Keratinocyte (primary cell): ENCODE measurements around the gene SLU7. TPM values are rescaled to one million over a fixed set of nuclear protein-coding genes. Genes with fewer than 3 reads are reported as not detected.

Source experiments
- DNase-seq: peaks from one replicate; pipeline ENCODE4 v3.0.0-alpha.2; 2011; ENCODE audit warnings: low read depth, missing footprints, low spot score
- FAIRE-seq: peaks from 2 replicates; lab custom pipeline; 2011; peaks lifted over from hg19 to GRCh38; lab: Jason Lieb, UNC
- H2AFZ ChIP-seq: 2 replicates; pipeline ENCODE4 v1.6.0; 2012; ENCODE audit warnings: low read length, control low read depth, inconsistent platforms; ENCODE audit not compliant: control insufficient read depth
- H3K27ac ChIP-seq: 2 replicates; pipeline ENCODE4 v1.5.1; 2011; ENCODE audit warnings: low read length; ENCODE audit not compliant: control insufficient read depth, insufficient read depth
- H3K27me3 ChIP-seq: 3 replicates; pipeline ENCODE4 v1.6.0; 2011; ENCODE audit warnings: low read length; ENCODE audit not compliant: control insufficient read depth, insufficient read depth; ENCODE audit errors: extremely low read depth
- H3K36me3 ChIP-seq, 2 experiments: 2 replicates in 1 of 2; 3 replicates in 1 of 2; pipeline ENCODE4 v1.5.1; 2011; ENCODE audit warnings: low read length in 2 of 2, mild to moderate bottlenecking in 1 of 2; ENCODE audit not compliant: control insufficient read depth in 2 of 2, insufficient read depth in 2 of 2; ENCODE audit errors: extremely low read depth in 1 of 2
- H3K4me1 ChIP-seq: 3 replicates; pipeline ENCODE4 v1.5.1; 2011; ENCODE audit warnings: low read length; ENCODE audit not compliant: control insufficient read depth, insufficient read depth; ENCODE audit errors: extremely low read depth
- H3K4me2 ChIP-seq: 3 replicates; pipeline ENCODE4 v1.6.0; 2011; ENCODE audit warnings: low read depth, low read length; ENCODE audit not compliant: control insufficient read depth, insufficient read depth; ENCODE audit errors: extremely low read depth
- H3K4me3 ChIP-seq, 3 experiments: fragments of 200-600 bp in 1 of 3; sonication (generic) in 1 of 3; 2 replicates in 2 of 3; 3 replicates in 1 of 3; pipeline ENCODE4 v1.5.1; 2011 to 2016; ENCODE audit warnings: low read length in 3 of 3, mild to moderate bottlenecking in 3 of 3, control low read depth in 2 of 3, inconsistent platforms in 1 of 3, low read depth in 1 of 3, mixed read lengths in 1 of 3, mixed run types in 1 of 3, moderate library complexity in 1 of 3; ENCODE audit not compliant: control insufficient read depth in 2 of 3, insufficient read depth in 2 of 3; ENCODE audit errors: extremely low read depth in 1 of 3
- H3K79me2 ChIP-seq: 2 replicates; pipeline ENCODE4 v1.6.0; 2012; ENCODE audit warnings: low read length; ENCODE audit not compliant: control insufficient read depth, insufficient read depth
- H3K9ac ChIP-seq: 3 replicates; pipeline ENCODE4 v1.6.0; 2011; ENCODE audit warnings: low read length; ENCODE audit not compliant: control insufficient read depth, insufficient read depth; ENCODE audit errors: extremely low read depth
- H3K9me1 ChIP-seq: 3 replicates; pipeline ENCODE4 v1.6.0; 2011; ENCODE audit warnings: low read length; ENCODE audit not compliant: control insufficient read depth, insufficient read depth; ENCODE audit errors: extremely low read depth
- H3K9me3 ChIP-seq: 2 replicates; pipeline ENCODE4 v1.5.1; 2012; ENCODE audit warnings: low read depth, low read length; ENCODE audit not compliant: control insufficient read depth
- H4K20me1 ChIP-seq: 3 replicates; pipeline ENCODE4 v1.6.0; 2011; ENCODE audit warnings: low read length; ENCODE audit not compliant: control insufficient read depth, insufficient read depth; ENCODE audit errors: extremely low read depth
- CTCF ChIP-seq, 3 experiments: IDR thresholded peaks in 1 of 3; conservative IDR thresholded peaks in 1 of 3; optimal IDR thresholded peaks in 1 of 3; 2 replicates in 2 of 3; 3 replicates in 1 of 3; pipeline versions ENCODE3 to v1.5.1; 2011; ENCODE audit warnings: low read length in 3 of 3, mild to moderate bottlenecking in 3 of 3, moderate library complexity in 2 of 3, control low read depth in 1 of 3, inconsistent platforms in 1 of 3; ENCODE audit not compliant: insufficient read depth in 2 of 3; ENCODE audit errors: extremely low read depth in 1 of 3
- EZH2 ChIP-seq: IDR thresholded peaks from one replicate; pipeline ENCODE4 v1.6.1; 2012; ENCODE audit warnings: inconsistent platforms, mild to moderate bottlenecking, low read length, moderate library complexity
- dilution Hi-C: fragments of 300-500 bp; cut with MboI; formaldehyde crosslinking; loops from one replicate; pipeline ENCODE4 v1.7.0; 2020; ENCODE audit warnings: low sequenced_read_pairs; ENCODE audit not compliant: extremely low pct_ligation_motif_present
- polyA plus RNA-seq, 5 experiments: library from polyadenylated mRNA; depleted of rRNA in 3 of 5; stranded (reverse) in 3 of 5; stranded (forward) in 1 of 5; unstranded in 1 of 5; fragments of >200 nt; gene quantifications; 1 replicate in 1 of 5; 2 replicates in 3 of 5; 3 replicates in 1 of 5; pipeline versions ENCODE4 v1.2.1 to v1.2.3, GENCODE V29; 2011 to 2012; ENCODE audit warnings: missing spikeins in 2 of 5, low read depth in 1 of 5, low replicate concordance in 1 of 5

SLU7 gene
- polyA plus RNA-seq, 1 donor (not counting 4 experiments of a cell fraction or from before 2014, with no cell fraction given): 29.7 TPM

DNA sequence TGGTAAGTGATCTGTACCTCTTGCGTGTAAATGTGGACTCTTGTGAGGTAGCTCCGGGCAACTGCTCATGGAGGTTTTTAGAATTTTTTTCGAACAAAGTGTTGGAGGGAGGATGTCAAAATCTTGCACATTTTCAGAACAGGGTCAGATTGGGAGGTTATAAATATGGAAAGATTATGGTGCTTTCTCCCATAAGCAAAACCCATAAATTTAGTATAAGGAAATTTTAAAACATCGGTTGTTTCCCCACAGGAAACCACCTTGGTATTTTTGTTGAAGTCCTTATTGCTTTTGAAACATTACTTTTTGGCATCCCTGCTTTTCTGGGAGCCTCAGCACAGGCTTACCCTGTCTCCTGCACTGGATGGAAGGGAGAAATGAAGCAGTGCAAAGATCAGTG, 36.7 kb upstream of the SLU7 start:
- H3K9me3 ChIP-seq: no peaks in the 10 kb centered on the region
- no peak overlapping the region for H3K4me2 ChIP-seq
- no peak overlapping the region for H3K27ac ChIP-seq
- peaks cover 12% of the 10 kb centered on the region for H3K27me3 ChIP-seq
- H3K9ac ChIP-seq: no peak overlapping the region
- H4K20me1 ChIP-seq: no peaks in the 10 kb centered on the region
- no peak overlapping the region for H3K4me3 ChIP-seq
- FAIRE-seq (no peak), DNase-seq (no peak)
- H3K36me3 ChIP-seq: no peaks in the 10 kb centered on the region
- H3K4me1 ChIP-seq: no peaks in the 10 kb centered on the region
- no peaks in the 10 kb centered on the region for H3K9me1 ChIP-seq
- no peak overlapping the region for H2AFZ ChIP-seq
- H3K79me2 ChIP-seq: no peaks in the 10 kb centered on the region
- dilution Hi-C loops: no loop called here
- TF ChIP-seq EZH2 (no peak), CTCF (optimal IDR thresholded peaks at IDR 0.05 in 1 of 3, IDR thresholded peaks at IDR 0.05 in 1 of 3, conservative IDR thresholded peaks at IDR 0.05 in 1 of 3; ENCODE audit: extremely low read depth in 1 of 3, insufficient read depth in 2 of 3, low read length in 3 of 3) (no peak)

DNA sequence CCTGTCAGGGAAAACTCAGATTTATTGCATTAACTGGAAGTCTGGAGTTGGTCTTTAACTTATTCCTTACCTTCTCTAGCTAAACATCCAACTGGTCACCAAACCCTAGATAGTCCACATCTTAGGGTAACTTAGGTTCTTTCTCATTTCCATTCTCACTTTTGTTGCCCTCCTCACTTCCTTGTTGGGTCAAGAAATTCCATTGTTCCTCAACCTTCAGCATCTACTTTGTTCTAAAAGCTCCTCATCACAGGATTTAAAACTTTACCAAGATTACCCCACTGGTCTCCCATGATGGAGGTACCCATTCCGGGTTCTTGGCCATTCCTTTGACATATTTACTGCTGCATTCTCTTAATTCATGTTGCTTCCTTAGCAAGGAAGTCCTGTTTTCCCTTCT, 34.9 kb upstream of the SLU7 start:
- Histone ChIP-seq H3K4me1 (no peaks in the 10 kb centered on the region), H3K27me3 (peaks cover 12% of the 10 kb centered on the region), H3K9me1 (no peaks in the 10 kb centered on the region), H3K79me2 (no peaks in the 10 kb centered on the region), H4K20me1 (no peaks in the 10 kb centered on the region), H3K4me2 (no peak overlapping the region), H3K9me3 (no peaks in the 10 kb centered on the region), H2AFZ (no peak overlapping the region), H3K4me3 (no peak overlapping the region), H3K27ac (no peak overlapping the region), H3K36me3 (no peaks in the 10 kb centered on the region), H3K9ac (no peak overlapping the region)
- DNase-seq (no peak), FAIRE-seq (no peak)
- TF ChIP-seq CTCF (optimal IDR thresholded peaks at IDR 0.05 in 1 of 3, IDR thresholded peaks at IDR 0.05 in 1 of 3, conservative IDR thresholded peaks at IDR 0.05 in 1 of 3; ENCODE audit: extremely low read depth in 1 of 3, insufficient read depth in 2 of 3, low read length in 3 of 3) (no peak), EZH2 (no peak)
- dilution Hi-C loops: no loop called here
